ENCODE results near the gene SLC35F3. TPM values are rescaled to one million over a fixed set of nuclear protein-coding genes. Genes with fewer than 3 reads are reported as not detected.

The SLC35F3 gene
- total and polyA plus RNA-seq, 2 experiments from 2014 or later = 1.0 to 3.2 TPM

- TF ChIP-seq ZNF462 (CRISPR knock-in tag; IDR thresholded peaks at IDR 0.05) (no peak), REST (IDR thresholded peaks at IDR 0.05; ENCODE audit: unreplicated experiment) (no peak), CREB1 (CRISPR knock-in tag; IDR thresholded peaks at IDR 0.05; ENCODE audit: low read depth) (no peak), POLR2AphosphoS5 (IDR thresholded peaks at IDR 0.05; ENCODE audit: low read depth) (no peak), ZNF114 (CRISPR knock-in tag; IDR thresholded peaks at IDR 0.05) (no peak), NANOG (IDR thresholded peaks at IDR 0.05; ENCODE audit: borderline replicate concordance) (no peak), JUNB (IDR thresholded peaks at IDR 0.05; ENCODE audit: unreplicated experiment) (no peak), EZH2phosphoT487 (IDR thresholded peaks at IDR 0.05; ENCODE audit: unreplicated experiment) (no peak), STAT1 (IDR thresholded peaks at IDR 0.05; ENCODE audit: unreplicated experiment) (no peak)
- TF ChIP-seq, protein P1, sequence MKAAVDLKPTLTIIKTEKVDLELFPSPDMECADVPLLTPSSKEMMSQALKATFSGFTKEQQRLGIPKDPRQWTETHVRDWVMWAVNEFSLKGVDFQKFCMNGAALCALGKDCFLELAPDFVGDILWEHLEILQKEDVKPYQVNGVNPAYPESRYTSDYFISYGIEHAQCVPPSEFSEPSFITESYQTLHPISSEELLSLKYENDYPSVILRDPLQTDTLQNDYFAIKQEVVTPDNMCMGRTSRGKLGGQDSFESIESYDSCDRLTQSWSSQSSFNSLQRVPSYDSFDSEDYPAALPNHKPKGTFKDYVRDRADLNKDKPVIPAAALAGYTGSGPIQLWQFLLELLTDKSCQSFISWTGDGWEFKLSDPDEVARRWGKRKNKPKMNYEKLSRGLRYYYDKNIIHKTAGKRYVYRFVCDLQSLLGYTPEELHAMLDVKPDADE (IDR thresholded peaks at IDR 0.05) = no peak
- TF ChIP-seq, protein P2, sequence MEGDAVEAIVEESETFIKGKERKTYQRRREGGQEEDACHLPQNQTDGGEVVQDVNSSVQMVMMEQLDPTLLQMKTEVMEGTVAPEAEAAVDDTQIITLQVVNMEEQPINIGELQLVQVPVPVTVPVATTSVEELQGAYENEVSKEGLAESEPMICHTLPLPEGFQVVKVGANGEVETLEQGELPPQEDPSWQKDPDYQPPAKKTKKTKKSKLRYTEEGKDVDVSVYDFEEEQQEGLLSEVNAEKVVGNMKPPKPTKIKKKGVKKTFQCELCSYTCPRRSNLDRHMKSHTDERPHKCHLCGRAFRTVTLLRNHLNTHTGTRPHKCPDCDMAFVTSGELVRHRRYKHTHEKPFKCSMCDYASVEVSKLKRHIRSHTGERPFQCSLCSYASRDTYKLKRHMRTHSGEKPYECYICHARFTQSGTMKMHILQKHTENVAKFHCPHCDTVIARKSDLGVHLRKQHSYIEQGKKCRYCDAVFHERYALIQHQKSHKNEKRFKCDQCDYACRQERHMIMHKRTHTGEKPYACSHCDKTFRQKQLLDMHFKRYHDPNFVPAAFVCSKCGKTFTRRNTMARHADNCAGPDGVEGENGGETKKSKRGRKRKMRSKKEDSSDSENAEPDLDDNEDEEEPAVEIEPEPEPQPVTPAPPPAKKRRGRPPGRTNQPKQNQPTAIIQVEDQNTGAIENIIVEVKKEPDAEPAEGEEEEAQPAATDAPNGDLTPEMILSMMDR (conservative IDR thresholded peaks at IDR 0.05; ENCODE audit: low read depth in 2 of 2) = no peak
Measured at GRCh38 chr1:234163267-234163919, 258.9 kb downstream of the SLC35F3 start (continued).
